SH-SY5Y (cell line): ENCODE results near the gene SNF8.

Experiments used
- GATA2 ChIP-seq: IDR thresholded peaks from 2 replicates; pipeline ENCODE4 v1.6.1; 2011; ENCODE audit warnings: mild to moderate bottlenecking, low read depth, low read length
- GATA3 ChIP-seq: IDR thresholded peaks from 2 replicates; pipeline ENCODE4 v1.6.1; 2011; ENCODE audit warnings: low read depth, mild to moderate bottlenecking, low read length, moderate library complexity

SNF8 gene

GRCh38 chr17:48882272-48882671 lies 62.4 kb downstream of the SNF8 start:
- TF ChIP-seq GATA2 (no peak), GATA3 (no peak)
